ENCODE results near the gene PTPRN. TPM values are rescaled to one million over a fixed set of nuclear protein-coding genes. Genes with fewer than 3 reads are reported as not detected.

The PTPRN gene
- total and polyA plus RNA-seq, 9 of the 15 experiments (the other 6 are each of a cell fraction or from before 2014, with no cell fraction given), result 0.15 to 2.4 (median 0.43) TPM; not detected in 1

DNA sequence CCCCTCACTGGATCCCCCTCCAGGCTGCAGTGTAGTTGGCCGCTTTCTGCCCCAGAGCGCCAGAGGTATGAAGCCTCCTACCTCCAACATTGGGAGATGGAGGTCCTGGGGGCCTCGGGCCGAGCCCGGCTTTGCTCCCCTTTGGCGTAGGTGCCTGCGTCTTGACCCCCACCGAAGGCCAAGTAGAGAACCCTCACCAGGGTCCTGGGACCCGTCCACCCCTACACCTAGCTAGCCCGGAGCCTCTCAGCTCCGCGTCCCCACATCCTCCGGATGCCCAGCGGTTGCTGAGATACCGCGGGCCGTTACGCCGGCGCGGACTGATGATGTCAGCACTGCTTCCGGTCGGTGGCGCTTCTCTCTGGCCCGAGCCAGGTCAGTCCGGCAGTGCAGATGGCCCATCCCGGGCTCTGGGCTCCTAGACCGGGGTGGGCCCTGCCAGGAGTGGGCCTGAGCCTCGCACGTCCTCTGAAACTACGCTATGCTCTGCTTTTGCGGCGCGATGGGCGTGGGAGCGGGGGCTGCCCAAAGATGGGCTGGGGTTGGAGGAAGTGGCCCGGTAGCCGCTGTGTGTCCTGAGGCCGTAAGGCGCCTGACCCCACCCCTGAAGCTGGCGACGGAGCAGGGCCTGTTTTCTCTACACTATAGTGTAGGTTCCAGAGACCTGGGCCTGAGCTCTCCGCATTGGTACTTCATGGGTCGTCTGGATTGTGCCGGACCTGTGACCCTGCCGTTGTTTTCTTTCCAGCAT is 63.9 kb downstream of the PTPRN start, which contains the start of the genes GLB1L and STK16:
Gene GLB1L, minus strand, starts transcription at position 297 of the 751 bp plus-strand sequence. CDS start 1,871 bp downstream, outside the sequence.
Gene STK16, plus strand, starts transcription at position 332 of the 751 bp plus-strand sequence. CDS start 521 bp downstream, outside the sequence.
- 1% methylated on average over 19 of the region's 46 CpGs for WGBS (ENCODE audit: insufficient coverage, low coverage, missing lambda C conversion rate)
- peaks cover 21 to 32% of the 10 kb centered on the region in 2 experiments; a peak in 4 of 5 replicates for H3K4me1 ChIP-seq (replicated peaks in 1 of 2; ENCODE audit: control insufficient read depth in 2 of 2, insufficient read depth in 2 of 2, low read length in 2 of 2)
- H3K4me3 ChIP-seq, result peak within 1 kb of the TSS; percentile 93
- ATAC-seq, result peak; percentile 92
- no peaks in the 10 kb centered on the region for H3K27me3 ChIP-seq (ENCODE audit: control insufficient read depth in 2 of 2, insufficient read depth in 2 of 2, low read length in 2 of 2)
- H2AFZ ChIP-seq (ENCODE audit: low read depth, low read length), result peak within 1 kb of the TSS; percentile 86
- peaks cover 17% of the 10 kb centered on the region for H3K79me2 ChIP-seq (ENCODE audit: control insufficient read depth, insufficient read depth, low read length)
- H3K9me1 ChIP-seq (ENCODE audit: control insufficient read depth, insufficient read depth, low read length), result no peaks in the 10 kb centered on the region
- FAIRE-seq, result peak; percentile 86
- H4K20me1 ChIP-seq (replicated peaks; ENCODE audit: control insufficient read depth, insufficient read depth, low read length), result 0 out of 2 replicates have a peak, but pooled peaks cover 3% of the 10 kb centered on the region
- H3K36me3 ChIP-seq (ENCODE audit: control insufficient read depth, insufficient read depth, low read length), result peaks cover 39% of the 10 kb centered on the region
- in situ Hi-C loops (cut with MboI) (no loop called here), intact Hi-C loops (cut with micrococcal nuclease) (loop anchor here (2.0 kb wide), 1 partner anchor 17 kb away; the partner anchor contains the start of genes ANKZF1 and ATG9A)
- peak; percentile 89 to 93 (median 90) for DNase-seq (ENCODE audit: extremely low read depth in 1 of 4, low spot score in 3 of 4)
- H3K27ac ChIP-seq (ENCODE audit: extremely low read depth, low read depth, low read length), result peak within 1 kb of the TSS; percentile 95
- peak within 1 kb of the TSS; percentile 92 for H3K4me2 ChIP-seq (ENCODE audit: insufficient read depth, low read length)
- POLR2A ChIA-PET, result interaction anchor here (0.6 to 2.2 kb wide), 13 partner anchors 8 to 641 kb away, joined by 3 to 12 read pairs (median 4); partner anchors contain the start of genes ANKZF1, ATG9A, DNAJB2 and DNPEP
- CTCF ChIA-PET (ENCODE audit: low intra/inter-chr PET ratio), result no interaction called here
- H3K9ac ChIP-seq (ENCODE audit: insufficient read depth in 1 of 2, low read depth in 2 of 2, low read length in 2 of 2), result peak within 1 kb of the TSS; percentile 94 to 99
- TSS peak; percentile 76 for BruUV-seq (replicated peaks)
- no peaks in the 10 kb centered on the region for H3K9me3 ChIP-seq (replicated peaks; ENCODE audit: control insufficient read depth, insufficient read depth, low read depth, low read length)
- TF ChIP-seq NCOA1 (IDR thresholded peaks at IDR 0.05; ENCODE audit: low read depth), result no peak
- peak; percentile 86 for TF ChIP-seq POLR2B (IDR thresholded peaks at IDR 0.05; ENCODE audit: low read depth, partially characterized antibody)
- TF ChIP-seq, protein P1, sequence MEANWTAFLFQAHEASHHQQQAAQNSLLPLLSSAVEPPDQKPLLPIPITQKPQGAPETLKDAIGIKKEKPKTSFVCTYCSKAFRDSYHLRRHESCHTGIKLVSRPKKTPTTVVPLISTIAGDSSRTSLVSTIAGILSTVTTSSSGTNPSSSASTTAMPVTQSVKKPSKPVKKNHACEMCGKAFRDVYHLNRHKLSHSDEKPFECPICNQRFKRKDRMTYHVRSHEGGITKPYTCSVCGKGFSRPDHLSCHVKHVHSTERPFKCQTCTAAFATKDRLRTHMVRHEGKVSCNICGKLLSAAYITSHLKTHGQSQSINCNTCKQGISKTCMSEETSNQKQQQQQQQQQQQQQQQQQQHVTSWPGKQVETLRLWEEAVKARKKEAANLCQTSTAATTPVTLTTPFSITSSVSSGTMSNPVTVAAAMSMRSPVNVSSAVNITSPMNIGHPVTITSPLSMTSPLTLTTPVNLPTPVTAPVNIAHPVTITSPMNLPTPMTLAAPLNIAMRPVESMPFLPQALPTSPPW (CRISPR knock-in tag; IDR thresholded peaks at IDR 0.05), result peak; percentile 49; the same call in 1 of the 2 replicates
- TF ChIP-seq BACH1 (tag; IDR thresholded peaks at IDR 0.05), result 0 out of 2 replicates have a peak, but pooled peaks have one; percentile 61
- TF ChIP-seq, protein P2, sequence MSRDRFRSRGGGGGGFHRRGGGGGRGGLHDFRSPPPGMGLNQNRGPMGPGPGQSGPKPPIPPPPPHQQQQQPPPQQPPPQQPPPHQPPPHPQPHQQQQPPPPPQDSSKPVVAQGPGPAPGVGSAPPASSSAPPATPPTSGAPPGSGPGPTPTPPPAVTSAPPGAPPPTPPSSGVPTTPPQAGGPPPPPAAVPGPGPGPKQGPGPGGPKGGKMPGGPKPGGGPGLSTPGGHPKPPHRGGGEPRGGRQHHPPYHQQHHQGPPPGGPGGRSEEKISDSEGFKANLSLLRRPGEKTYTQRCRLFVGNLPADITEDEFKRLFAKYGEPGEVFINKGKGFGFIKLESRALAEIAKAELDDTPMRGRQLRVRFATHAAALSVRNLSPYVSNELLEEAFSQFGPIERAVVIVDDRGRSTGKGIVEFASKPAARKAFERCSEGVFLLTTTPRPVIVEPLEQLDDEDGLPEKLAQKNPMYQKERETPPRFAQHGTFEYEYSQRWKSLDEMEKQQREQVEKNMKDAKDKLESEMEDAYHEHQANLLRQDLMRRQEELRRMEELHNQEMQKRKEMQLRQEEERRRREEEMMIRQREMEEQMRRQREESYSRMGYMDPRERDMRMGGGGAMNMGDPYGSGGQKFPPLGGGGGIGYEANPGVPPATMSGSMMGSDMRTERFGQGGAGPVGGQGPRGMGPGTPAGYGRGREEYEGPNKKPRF (IDR thresholded peaks at IDR 0.05; ENCODE audit: low read depth, low read length), result no peak
- TF ChIP-seq, protein P3, sequence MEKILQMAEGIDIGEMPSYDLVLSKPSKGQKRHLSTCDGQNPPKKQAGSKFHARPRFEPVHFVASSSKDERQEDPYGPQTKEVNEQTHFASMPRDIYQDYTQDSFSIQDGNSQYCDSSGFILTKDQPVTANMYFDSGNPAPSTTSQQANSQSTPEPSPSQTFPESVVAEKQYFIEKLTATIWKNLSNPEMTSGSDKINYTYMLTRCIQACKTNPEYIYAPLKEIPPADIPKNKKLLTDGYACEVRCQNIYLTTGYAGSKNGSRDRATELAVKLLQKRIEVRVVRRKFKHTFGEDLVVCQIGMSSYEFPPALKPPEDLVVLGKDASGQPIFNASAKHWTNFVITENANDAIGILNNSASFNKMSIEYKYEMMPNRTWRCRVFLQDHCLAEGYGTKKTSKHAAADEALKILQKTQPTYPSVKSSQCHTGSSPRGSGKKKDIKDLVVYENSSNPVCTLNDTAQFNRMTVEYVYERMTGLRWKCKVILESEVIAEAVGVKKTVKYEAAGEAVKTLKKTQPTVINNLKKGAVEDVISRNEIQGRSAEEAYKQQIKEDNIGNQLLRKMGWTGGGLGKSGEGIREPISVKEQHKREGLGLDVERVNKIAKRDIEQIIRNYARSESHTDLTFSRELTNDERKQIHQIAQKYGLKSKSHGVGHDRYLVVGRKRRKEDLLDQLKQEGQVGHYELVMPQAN (IDR thresholded peaks at IDR 0.05; ENCODE audit: borderline replicate concordance), result no peak; the same call in 1 of the 2 replicates
- no peak for TF ChIP-seq CBFA2T3 (IDR thresholded peaks at IDR 0.05)
- TF ChIP-seq HMG20A (CRISPR knock-in tag; conservative IDR thresholded peaks at IDR 0.05), result no peak
- TF ChIP-seq CTBP1 (IDR thresholded peaks at IDR 0.05; ENCODE audit: borderline replicate concordance), result peak; percentile 48; the same call in 1 of the 2 replicates
- TF ChIP-seq, protein P4, sequence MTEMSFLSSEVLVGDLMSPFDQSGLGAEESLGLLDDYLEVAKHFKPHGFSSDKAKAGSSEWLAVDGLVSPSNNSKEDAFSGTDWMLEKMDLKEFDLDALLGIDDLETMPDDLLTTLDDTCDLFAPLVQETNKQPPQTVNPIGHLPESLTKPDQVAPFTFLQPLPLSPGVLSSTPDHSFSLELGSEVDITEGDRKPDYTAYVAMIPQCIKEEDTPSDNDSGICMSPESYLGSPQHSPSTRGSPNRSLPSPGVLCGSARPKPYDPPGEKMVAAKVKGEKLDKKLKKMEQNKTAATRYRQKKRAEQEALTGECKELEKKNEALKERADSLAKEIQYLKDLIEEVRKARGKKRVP (CRISPR knock-in tag; IDR thresholded peaks at IDR 0.05), result no peak
- peak; percentile 69 for TF ChIP-seq POLR2H (tag; IDR thresholded peaks at IDR 0.05; ENCODE audit: low read depth)
- no peak for TF ChIP-seq CBX2 (IDR thresholded peaks at IDR 0.05; ENCODE audit: insufficient read depth, low read length, poor library complexity, severe bottlenecking)
- peak; percentile 59 for TF ChIP-seq ESRRA (IDR thresholded peaks at IDR 0.05; ENCODE audit: borderline replicate concordance, low read depth)
- no peak for TF ChIP-seq TEAD2 (tag; IDR thresholded peaks at IDR 0.05)
